HepG2 (cell line): ENCODE measurements around the gene RIPK1. TPM values are rescaled to one million over a fixed set of nuclear protein-coding genes. Genes with fewer than 3 reads are reported as not detected.

Source experiments
- ATAC-seq: fragments of 200-7000 bp; cut with Tn5 transposase; 3 replicates; pipeline ENCODE4 v1.9.1; 2020; ENCODE audit warnings: mild to moderate bottlenecking, moderate library complexity
- BruUV-seq: library from RNA; stranded (reverse); fragments of 400-500 nt; replicated peaks from 2 replicates; lab custom pipeline; 2021; lab: Mats Ljungman, UMichigan
- CTCF ChIA-PET: fragments of 300-600 bp; formaldehyde crosslinking; extraction: SDS; loops from one replicate; lab custom pipeline; 2021; ENCODE audit warnings: low total read pairs, inconsistent platforms, low intra/inter-chr PET ratio; lab: Yijun Ruan, JAX
- POLR2A ChIA-PET: fragments of 350-600 bp; sonication (Branson Sonifier 250); formaldehyde crosslinking; loops from one replicate; lab custom pipeline; 2020; ENCODE audit warnings: antibody characterized with exemption, inconsistent platforms; lab: Yijun Ruan, JAX
- DNase-seq: peaks from one replicate; pipeline ENCODE4 v3.0.0-alpha.2; 2015; ENCODE audit warnings: low spot score
- FAIRE-seq: peaks from 3 replicates; lab custom pipeline; 2011; peaks lifted over from hg19 to GRCh38; lab: Jason Lieb, UNC
- H2AFZ ChIP-seq: one replicate; pipeline ENCODE4 v1.6.1; 2011; ENCODE audit warnings: low read length, inconsistent platforms
- H3K27ac ChIP-seq: fragments of 300-600 bp; 3 replicates; pipeline ENCODE4 v1.8.0; 2011; ENCODE audit warnings: mixed run types, mild to moderate bottlenecking, mixed read lengths, low read length, inconsistent platforms; ENCODE audit not compliant: insufficient read depth; ENCODE audit errors: extremely low read length
- H3K27me3 ChIP-seq, 2 experiments: fragments of 200-600 bp in 1 of 2; 2 replicates in 1 of 2; 3 replicates in 1 of 2; pipeline versions ENCODE4 v1.6.0 to v1.8.0; 2011; ENCODE audit warnings: low read length in 2 of 2, mild to moderate bottlenecking in 2 of 2, moderate library complexity in 2 of 2, inconsistent platforms in 1 of 2; ENCODE audit not compliant: insufficient read depth in 2 of 2, control insufficient read depth in 1 of 2
- H3K36me3 ChIP-seq, 2 experiments: fragments of 200-600 bp in 1 of 2; replicated peaks in 1 of 2; 2 replicates in 1 of 2; 3 replicates in 1 of 2; pipeline versions ENCODE4 v1.5.1 to v1.8.0; 2011; ENCODE audit warnings: low read length in 2 of 2, inconsistent platforms in 1 of 2; ENCODE audit not compliant: insufficient read depth in 2 of 2, control insufficient read depth in 1 of 2
- H3K4me1 ChIP-seq: 2 replicates; pipeline ENCODE4 v1.5.1; 2012; ENCODE audit warnings: low read length, inconsistent platforms; ENCODE audit not compliant: insufficient read depth
- H3K4me2 ChIP-seq: 2 replicates; pipeline ENCODE4 v1.6.0; 2011; ENCODE audit warnings: low read depth, low read length, inconsistent platforms
- H3K4me3 ChIP-seq, 3 experiments: fragments of 200-600 bp in 1 of 3; sonication (generic), shearing (Covaris generic) in 1 of 3; replicated peaks in 1 of 3; 2 replicates each; pipeline ENCODE4 v1.5.1; 2011 to 2016; ENCODE audit warnings: low read length in 3 of 3, inconsistent platforms in 2 of 3, low read depth in 2 of 3, mild to moderate bottlenecking in 2 of 3, control low read depth in 1 of 3, mixed read lengths in 1 of 3; ENCODE audit not compliant: insufficient read depth in 1 of 3
- H3K79me2 ChIP-seq: one replicate; pipeline ENCODE4 v1.6.1; 2011; ENCODE audit warnings: low read length, inconsistent platforms; ENCODE audit not compliant: insufficient read depth
- H3K9ac ChIP-seq: 2 replicates; pipeline ENCODE4 v1.6.0; 2011; ENCODE audit warnings: mild to moderate bottlenecking, low read depth, low read length, inconsistent platforms; ENCODE audit not compliant: insufficient read depth
- H3K9me3 ChIP-seq: 2 replicates; pipeline ENCODE4 v1.5.1; 2012; ENCODE audit warnings: mild to moderate bottlenecking, low read length
- H4K20me1 ChIP-seq: 2 replicates; pipeline ENCODE4 v1.6.0; 2011; ENCODE audit warnings: inconsistent platforms, mild to moderate bottlenecking, low read length, moderate library complexity; ENCODE audit not compliant: insufficient read depth
- ADNP ChIP-seq: sonication (generic); formaldehyde crosslinking; IDR thresholded peaks from 2 replicates; pipeline ENCODE4 v1.4.0; 2020; ENCODE audit warnings: missing genetic modification reagents
- CERS6 ChIP-seq: sonication (generic); formaldehyde crosslinking; IDR thresholded peaks from 2 replicates; pipeline ENCODE4 v1.5.0; 2020; ENCODE audit warnings: missing genetic modification reagents
- CREB1 ChIP-seq, 2 experiments: fragments of 450-650 bp in 1 of 2; IDR thresholded peaks; 2 replicates each; pipeline ENCODE4 v1.6.1; 2016 to 2017; ENCODE audit warnings: control low read depth in 1 of 2, mild to moderate bottlenecking in 1 of 2, missing compliant biosample characterization in 1 of 2, missing genetic modification characterization in 1 of 2
- GABPB1 ChIP-seq: IDR thresholded peaks from 2 replicates; pipeline ENCODE4 v1.6.1; 2016; ENCODE audit warnings: mild to moderate bottlenecking, missing genetic modification reagents, moderate library complexity, missing compliant biosample characterization
- GATAD2A ChIP-seq: IDR thresholded peaks from 2 replicates; pipeline ENCODE4 v1.6.1; 2016
- GMEB1 ChIP-seq: sonication (generic); formaldehyde crosslinking; IDR thresholded peaks from 2 replicates; pipeline ENCODE4 v1.5.1; 2020; ENCODE audit warnings: missing genetic modification reagents, mild to moderate bottlenecking, borderline replicate concordance
- LBX2 ChIP-seq: sonication (generic); formaldehyde crosslinking; IDR thresholded peaks from 2 replicates; pipeline ENCODE4 v1.5.0; 2020; ENCODE audit warnings: missing genetic modification reagents, mild to moderate bottlenecking, borderline replicate concordance
- LRRFIP1 ChIP-seq: sonication (generic); formaldehyde crosslinking; conservative IDR thresholded peaks from 2 replicates; pipeline ENCODE4 v1.4.0; 2020; ENCODE audit warnings: missing genetic modification reagents
- ZBTB43 ChIP-seq: sonication (generic); formaldehyde crosslinking; conservative IDR thresholded peaks from 2 replicates; pipeline ENCODE4 v1.4.0; 2020; ENCODE audit warnings: missing genetic modification reagents
- ZNF670 ChIP-seq: sonication (generic); formaldehyde crosslinking; IDR thresholded peaks from 2 replicates; pipeline ENCODE4 v1.8.0; 2022; ENCODE audit warnings: mild to moderate bottlenecking, missing genetic modification reagents, borderline replicate concordance
- ZNF772 ChIP-seq: sonication (generic); formaldehyde crosslinking; IDR thresholded peaks from 2 replicates; pipeline ENCODE4 v1.5.0; 2020; ENCODE audit warnings: mild to moderate bottlenecking, missing genetic modification reagents
- WGBS: methylation state at CpG from one replicate; pipeline ENCODE4 v1.1.6; 2017; ENCODE audit warnings: low lambda C conversion rate; 5-methylcytosine and 5-hydroxymethylcytosine counted together
- in situ Hi-C: cut with HindIII; loops from 2 replicates; pipeline ENCODE4 v1.10.0; 2017; ENCODE audit warnings: low pct_unique_long_range_greater_than_20kb; ENCODE audit not compliant: extremely low pct_ligation_motif_present
- intact Hi-C: fragments of 100-400 bp; cut with micrococcal nuclease; formaldehyde crosslinking; loops from one replicate; pipeline ENCODE4 v1.10.0; 2022; ENCODE audit not compliant: unreplicated experiment
- polyA plus RNA-seq, 8 experiments: library from polyadenylated mRNA; depleted of rRNA in 3 of 8; stranded (reverse) in 7 of 8; unstranded in 1 of 8; fragments of >200 nt; fragmentation: Illumina TruSeq in 4 of 8; extraction: Trizol in 4 of 8; gene quantifications; 2 replicates each; pipeline versions ENCODE4 v1.2.1 to v1.2.3, GENCODE V29; 2011 to 2016; ENCODE audit warnings: low read depth in 4 of 8, missing spikeins in 1 of 8, mixed read lengths in 1 of 8; ENCODE audit not compliant: insufficient read depth in 1 of 8
- total RNA-seq, 5 experiments: library from RNA; depleted of rRNA; stranded (reverse); fragments of >200 nt; fragmentation: Illumina TruSeq; extraction: Trizol; gene quantifications; 2 replicates each; pipeline ENCODE4 v1.2.3, GENCODE V29; 2016; ENCODE audit warnings: low read depth in 1 of 5
- TF ChIP-seq, protein P1 (sequence below): sonication (generic); formaldehyde crosslinking; IDR thresholded peaks from 2 replicates; pipeline ENCODE4 v1.4.0; 2020; ENCODE audit warnings: missing genetic modification reagents, borderline replicate concordance
- TF ChIP-seq, protein P2 (sequence below): sonication (generic); formaldehyde crosslinking; IDR thresholded peaks from 2 replicates; pipeline ENCODE4 v1.5.0; 2020; ENCODE audit warnings: missing genetic modification reagents

The RIPK1 gene
- total and polyA plus RNA-seq, 2 of the 13 experiments (the other 11 are each of a cell fraction or from before 2014, with no cell fraction given), result 9.0 to 10.3 TPM

GRCh38 chr6:3061501-3061941, 6.8 kb upstream of the RIPK1 start:
- DNase-seq (no peak), ATAC-seq (no peak), FAIRE-seq (no peak)
- H4K20me1 ChIP-seq, result no peaks in the 10 kb centered on the region; the same call in 1 of the 2 replicates
- peaks cover 0 to 12% of the 10 kb centered on the region in 2 experiments; a peak in 3 of 5 replicates for H3K27me3 ChIP-seq
- no peak overlapping the region for H3K4me3 ChIP-seq
- no peak overlapping the region for H3K27ac ChIP-seq
- intact Hi-C loops, result loop anchor here (10.0 kb wide), 1 partner anchor 53 kb away; the partner anchor contains the start of gene BPHL
- H3K9me3 ChIP-seq, result no peaks in the 10 kb centered on the region
- H2AFZ ChIP-seq, result no peak overlapping the region
- H3K79me2 ChIP-seq, result peaks cover 4% of the 10 kb centered on the region
- POLR2A ChIA-PET, result no interaction called here
- no peak overlapping the region for H3K4me2 ChIP-seq
- WGBS, result 86% methylated on average over 5 of the region's 5 CpGs
- in situ Hi-C loops, result no loop called here
- CTCF ChIA-PET, result no interaction called here
- no peak overlapping the region for H3K9ac ChIP-seq
- H3K36me3 ChIP-seq, result no peaks in the 10 kb centered on the region
- peaks cover 26% of the 10 kb centered on the region for H3K4me1 ChIP-seq
- no TSS peak for BruUV-seq
- TF ChIP-seq, protein P1, sequence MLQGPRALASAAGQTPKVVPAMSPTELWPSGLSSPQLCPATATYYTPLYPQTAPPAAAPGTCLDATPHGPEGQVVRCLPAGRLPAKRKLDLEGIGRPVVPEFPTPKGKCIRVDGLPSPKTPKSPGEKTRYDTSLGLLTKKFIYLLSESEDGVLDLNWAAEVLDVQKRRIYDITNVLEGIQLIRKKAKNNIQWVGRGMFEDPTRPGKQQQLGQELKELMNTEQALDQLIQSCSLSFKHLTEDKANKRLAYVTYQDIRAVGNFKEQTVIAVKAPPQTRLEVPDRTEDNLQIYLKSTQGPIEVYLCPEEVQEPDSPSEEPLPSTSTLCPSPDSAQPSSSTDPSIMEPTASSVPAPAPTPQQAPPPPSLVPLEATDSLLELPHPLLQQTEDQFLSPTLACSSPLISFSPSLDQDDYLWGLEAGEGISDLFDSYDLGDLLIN (CRISPR knock-in tag), result no peak
- TF ChIP-seq ZBTB43 (CRISPR knock-in tag) (no peak), CERS6 (no peak), GMEB1 (CRISPR knock-in tag) (no peak), ZNF772 (no peak), LBX2 (CRISPR knock-in tag) (no peak), GATAD2A (CRISPR knock-in tag) (no peak), ADNP (CRISPR knock-in tag) (no peak), CREB1 (IDR thresholded peaks at IDR 0.05) (no peak), CREB1 (CRISPR knock-in tag; IDR thresholded peaks at IDR 0.05) (no peak), LRRFIP1 (CRISPR knock-in tag) (no peak), ZNF670 (CRISPR knock-in tag) (no peak), GABPB1 (CRISPR knock-in tag) (no peak)
- TF ChIP-seq, protein P2, sequence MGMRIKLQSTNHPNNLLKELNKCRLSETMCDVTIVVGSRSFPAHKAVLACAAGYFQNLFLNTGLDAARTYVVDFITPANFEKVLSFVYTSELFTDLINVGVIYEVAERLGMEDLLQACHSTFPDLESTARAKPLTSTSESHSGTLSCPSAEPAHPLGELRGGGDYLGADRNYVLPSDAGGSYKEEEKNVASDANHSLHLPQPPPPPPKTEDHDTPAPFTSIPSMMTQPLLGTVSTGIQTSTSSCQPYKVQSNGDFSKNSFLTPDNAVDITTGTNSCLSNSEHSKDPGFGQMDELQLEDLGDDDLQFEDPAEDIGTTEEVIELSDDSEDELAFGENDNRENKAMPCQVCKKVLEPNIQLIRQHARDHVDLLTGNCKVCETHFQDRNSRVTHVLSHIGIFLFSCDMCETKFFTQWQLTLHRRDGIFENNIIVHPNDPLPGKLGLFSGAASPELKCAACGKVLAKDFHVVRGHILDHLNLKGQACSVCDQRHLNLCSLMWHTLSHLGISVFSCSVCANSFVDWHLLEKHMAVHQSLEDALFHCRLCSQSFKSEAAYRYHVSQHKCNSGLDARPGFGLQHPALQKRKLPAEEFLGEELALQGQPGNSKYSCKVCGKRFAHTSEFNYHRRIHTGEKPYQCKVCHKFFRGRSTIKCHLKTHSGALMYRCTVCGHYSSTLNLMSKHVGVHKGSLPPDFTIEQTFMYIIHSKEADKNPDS (CRISPR knock-in tag), result no peak
